GM23248 (cell line): ENCODE measurements around the gene VKORC1.

Source experiments
- EZH2 ChIP-seq: fragments of 200-600 bp; sonication (generic); IDR thresholded peaks from 2 replicates; pipeline ENCODE4 v1.6.1; 2018; ENCODE audit warnings: antibody characterized with exemption, mild to moderate bottlenecking; ENCODE audit not compliant: insufficient read depth, poor library complexity, severe bottlenecking
- EZH2phosphoT487 ChIP-seq: fragments of 200-600 bp; sonication (generic); IDR thresholded peaks from 2 replicates; pipeline ENCODE4 v1.6.1; 2018; ENCODE audit warnings: antibody characterized with exemption, moderate library complexity, mild to moderate bottlenecking, low read depth; ENCODE audit not compliant: insufficient read depth

- TF ChIP-seq EZH2, result no peak
- no peak for TF ChIP-seq EZH2phosphoT487
Observed at GRCh38 chr16:31141489-31142108, 47.0 kb upstream of the VKORC1 start.
